ENCODE measurements around the gene ERC1.

ERC1 gene

DNA sequence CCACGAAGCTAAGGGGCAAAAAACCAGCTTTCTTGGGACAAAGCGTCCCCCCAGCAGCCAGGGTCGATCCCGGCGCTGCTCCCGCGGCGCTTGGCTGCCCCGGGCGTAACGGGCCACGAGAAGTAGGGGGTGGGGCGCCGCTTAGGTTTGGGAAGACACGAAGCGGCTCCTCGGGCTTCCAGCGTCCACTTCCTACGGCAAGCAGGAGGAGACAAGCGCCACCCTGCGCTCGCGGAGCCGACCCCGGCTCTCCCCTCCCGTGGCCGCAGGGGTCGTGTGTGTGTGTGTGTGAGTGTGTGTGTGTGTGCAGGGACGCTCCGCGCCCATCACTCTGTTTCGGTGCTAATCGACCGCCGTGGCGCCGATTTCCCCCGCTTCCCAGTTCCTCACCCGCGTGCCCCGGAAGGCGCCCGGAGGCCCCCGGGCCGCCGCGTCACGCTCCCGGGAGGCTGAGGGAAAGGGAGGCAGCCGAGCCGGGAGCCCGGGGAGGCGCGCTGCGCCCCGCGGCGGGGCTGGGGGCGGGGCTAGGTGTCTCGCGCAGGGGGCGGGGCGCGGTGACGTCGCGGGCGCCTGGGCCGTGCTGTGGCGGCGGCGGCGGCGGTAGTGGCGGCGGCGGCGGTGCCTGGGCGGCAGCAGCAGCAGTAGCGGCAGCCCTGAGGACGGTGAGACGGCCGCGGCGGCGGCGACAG is at the start of gene ERC1:
ERC1 (plus strand) TSS at position 563 of the 689 bp plus-strand sequence. CDS start 36,681 bp downstream, outside the sequence.
- DNase-seq: peak; percentile 75

DNA sequence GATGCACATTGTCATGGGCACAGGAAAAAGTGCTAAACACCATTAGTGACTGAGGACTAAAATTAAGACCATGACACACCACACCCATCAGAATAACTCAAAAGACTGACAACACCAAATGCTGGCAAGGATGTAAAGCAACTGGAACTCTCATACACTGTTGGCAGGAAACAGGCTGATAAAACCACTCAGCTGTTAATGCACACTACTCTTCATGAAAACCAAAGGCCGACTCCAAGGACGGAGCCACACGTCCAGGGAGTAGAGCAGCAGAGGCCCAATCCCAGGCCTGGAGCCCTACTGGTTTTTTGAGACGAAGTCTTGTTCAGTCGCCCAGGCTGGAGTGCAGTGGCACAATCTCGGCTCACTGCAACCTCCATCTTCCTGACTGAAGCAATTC is 48.0 kb upstream of the ERC1 start:
- DNase-seq: no peak

DNA sequence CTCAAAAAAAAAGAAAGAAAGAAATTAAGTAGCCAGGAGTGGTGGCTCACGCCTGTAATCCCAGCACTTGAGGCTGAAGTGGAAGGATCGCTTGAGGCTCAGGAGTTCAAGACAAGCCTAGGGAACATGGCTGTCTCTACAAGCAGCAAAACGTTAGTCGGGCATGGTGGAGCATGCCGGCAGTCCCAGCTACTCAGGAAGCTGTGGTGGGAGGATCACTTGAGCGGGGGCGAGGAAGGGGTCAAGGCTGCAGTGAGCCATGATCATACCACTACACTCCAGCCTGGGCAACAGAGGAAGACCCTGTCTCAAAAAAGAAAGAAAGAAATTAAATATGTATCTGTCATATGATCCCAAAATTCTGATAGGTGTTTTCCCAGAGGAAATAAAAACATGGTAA is 46.8 kb upstream of the ERC1 start:
- DNase-seq: no peak

DNA sequence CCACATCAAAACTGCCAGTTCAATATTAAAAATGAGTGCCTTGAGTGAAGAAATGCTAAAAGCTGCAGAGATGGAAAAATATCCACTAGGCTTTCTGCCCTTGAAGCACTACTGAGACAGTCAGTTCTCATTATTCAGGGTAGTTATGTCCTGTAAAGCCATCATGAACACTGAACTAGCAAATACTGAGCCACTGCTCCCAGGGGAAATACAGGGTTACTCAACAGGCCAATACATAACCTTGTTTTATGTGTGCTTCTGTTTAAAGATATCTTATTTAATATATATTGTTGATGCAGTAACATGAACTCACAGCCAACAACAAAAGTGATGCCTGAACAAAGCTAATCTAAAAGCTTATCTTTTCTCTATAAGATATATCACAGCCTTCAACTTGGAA is 44.8 kb upstream of the ERC1 start:
- DNase-seq: no peak

DNA sequence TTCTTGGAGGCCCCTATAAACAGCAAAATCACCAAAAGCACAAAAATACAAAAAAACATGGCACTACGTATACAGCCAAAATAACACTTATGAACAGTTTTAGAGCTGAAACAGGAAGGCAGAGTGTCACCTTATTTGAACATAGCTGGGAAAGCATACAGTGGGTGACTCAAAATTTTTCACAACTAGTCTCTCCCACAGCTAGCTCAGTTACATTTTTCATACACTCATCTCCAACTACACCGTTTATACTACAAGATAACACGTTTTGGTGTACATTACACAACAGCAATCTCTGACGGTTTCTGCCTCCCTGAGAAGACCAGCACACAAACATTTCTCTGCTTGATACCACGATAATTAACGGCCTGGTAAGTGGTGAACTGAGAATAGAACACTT is 44.4 kb upstream of the ERC1 start:
- DNase-seq: no peak

DNA sequence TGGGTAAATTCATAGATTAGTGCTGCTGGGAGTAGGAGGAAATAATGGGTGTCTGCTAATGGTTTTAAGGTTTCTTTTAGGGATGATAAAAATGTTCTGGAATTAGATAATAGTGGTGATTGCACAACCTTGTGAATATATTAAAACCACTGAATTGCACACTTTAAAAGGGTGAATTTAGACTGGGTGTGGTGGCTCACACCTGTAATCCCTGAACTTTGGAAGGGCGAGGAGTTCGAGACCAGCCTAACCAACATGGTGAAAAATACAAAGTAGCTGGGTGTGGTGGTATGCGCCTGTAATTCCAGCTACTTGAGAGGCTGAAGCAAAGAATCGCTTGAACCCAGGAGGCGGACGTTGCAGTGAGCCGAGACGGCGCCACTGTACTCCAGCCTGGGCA is 42.8 kb upstream of the ERC1 start:
- no peak for DNase-seq

DNA sequence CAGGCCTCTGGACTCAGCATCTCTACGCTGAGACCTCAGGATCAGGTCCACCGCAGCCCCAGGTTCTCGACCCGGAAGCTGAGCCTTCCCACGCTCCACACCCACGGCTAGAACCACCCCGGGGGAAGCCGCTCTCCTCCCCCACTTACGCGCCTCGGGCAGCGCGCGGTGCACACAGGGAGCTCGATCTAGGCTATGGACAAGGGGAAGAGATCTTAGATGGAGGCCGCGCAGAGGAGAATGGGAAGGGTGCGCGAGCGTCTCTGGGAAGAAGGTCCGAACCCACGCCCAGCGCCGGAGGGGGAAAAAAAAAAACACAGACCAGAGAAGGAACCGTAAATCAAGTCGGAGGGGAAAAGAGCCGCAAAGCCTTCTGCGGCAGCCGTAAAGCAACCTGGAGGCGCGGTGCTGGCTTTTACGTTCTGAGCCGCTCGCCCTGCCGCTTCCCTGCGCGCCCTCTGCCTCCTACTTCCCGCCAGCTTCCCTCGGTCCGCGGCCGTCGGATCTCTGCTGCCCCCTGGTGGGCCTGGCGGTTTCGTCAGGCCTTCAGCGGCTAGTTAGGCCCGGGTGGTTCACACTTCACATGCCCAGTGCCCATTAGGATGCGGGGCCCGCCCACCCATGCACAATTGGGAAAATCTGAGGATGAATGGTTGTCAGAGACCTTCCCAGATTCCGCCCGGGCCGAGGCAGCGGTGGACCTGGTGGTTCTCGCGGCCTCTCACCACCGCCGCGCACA is 41.4 kb upstream of the ERC1 start, which contains the start of gene RAD52:
RAD52 (minus strand) TSS at position 242 of the 739 bp plus-strand sequence. CDS start 16,636 bp downstream, outside the sequence.
- DNase-seq: peak; percentile 99

DNA sequence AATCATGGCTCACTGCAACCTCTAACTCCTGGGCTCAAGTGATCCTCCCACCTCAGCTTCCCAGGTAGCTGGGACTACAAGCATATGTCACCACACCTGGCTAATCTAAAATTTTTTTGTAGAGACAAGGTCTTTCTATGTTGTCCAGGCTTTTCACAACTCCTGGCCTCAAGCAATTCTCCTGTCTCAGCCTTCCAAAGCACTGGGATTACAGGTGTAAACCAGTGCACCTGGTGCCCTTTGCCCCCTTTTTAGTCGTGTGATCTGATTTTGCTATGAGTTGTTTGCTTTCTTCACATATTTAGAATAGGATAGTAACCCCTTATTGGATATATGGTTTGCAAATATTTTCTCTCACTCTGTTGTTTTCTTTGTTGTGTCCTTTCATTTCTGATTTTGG is 39.8 kb upstream of the ERC1 start:
- DNase-seq: no peak

DNA sequence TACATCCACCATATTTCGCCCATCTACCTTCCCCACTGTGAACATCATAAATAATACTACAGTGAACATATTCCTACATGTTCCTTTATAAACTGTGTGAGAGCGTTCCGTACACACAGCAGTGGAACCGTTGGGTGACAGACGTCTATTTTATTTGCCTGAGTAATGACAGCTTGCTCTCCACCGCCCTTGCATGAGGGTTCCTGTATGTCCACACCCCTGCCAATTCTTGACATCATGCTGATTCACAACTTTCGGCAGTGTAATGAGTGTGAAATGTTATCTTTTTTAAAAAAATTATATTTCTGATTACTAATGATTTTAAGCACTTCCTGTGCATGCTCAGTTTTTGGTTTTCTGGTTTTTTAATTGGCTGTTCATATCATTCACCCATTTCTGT is 37.2 kb upstream of the ERC1 start:
- DNase-seq: no peak

DNA sequence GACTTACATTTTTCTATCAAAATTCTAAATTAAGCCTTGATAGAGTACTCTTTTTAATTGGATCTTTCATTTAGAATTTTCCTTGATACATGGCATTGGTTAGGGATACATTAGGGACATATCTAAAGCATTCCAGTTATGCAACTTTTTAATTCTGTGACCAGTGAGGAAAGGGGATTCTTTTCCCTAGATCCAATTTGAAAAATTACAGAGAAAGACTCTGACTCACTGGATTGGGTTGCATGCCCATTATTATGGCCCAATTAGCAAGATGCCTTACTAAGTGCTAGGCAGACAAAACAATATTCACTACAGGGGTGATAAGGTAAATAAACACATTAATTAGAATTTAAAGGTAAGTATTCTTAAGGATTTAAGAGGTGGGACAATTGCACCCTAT is 36.3 kb upstream of the ERC1 start:
- no peak for DNase-seq

DNA sequence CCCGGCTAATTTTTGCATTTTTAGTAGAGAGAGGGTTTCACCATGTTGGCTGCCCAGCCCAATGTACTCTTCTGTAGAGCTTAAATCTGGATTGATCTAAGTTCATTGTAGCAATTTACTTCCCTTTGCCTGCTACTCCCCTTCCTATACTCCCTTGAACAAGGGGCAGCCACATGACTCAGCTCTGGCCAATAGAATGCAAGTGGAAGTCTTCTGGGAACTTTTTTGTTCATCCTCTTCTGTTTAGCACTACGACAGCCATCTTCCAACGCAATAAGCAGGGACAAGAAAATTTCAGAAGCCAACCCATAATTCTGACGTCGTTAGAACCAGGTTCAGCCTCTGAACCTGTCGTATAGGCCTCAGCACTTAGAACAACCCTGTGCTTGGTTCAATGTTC is 35.1 kb upstream of the ERC1 start:
- DNase-seq: no peak

DNA sequence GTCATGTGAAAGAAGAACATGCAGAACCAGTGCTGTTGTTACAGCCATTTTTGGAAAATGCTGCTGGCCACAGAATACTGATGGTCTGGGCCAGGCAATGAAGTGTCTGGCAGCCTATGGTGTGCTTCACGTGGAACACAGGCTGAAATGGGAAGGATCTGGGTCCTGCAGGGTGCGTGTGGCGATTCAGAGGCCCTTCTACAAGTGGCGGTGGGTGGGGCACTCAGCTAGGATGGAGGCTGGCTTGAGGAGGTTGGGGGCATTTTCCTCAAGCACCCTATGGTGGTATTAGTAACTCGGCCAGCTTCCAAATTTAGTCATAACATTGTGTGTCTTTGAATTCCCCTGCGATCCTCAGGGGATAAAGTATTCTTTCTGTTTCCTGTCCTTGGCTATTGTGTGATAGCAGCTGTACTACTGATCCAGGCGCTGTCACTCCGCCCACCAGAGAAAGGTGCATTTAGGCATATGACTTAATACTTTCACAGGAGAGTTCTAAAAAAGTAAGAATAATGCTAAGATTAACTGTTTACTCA is 32.4 kb upstream of the ERC1 start:
- no peak for DNase-seq

DNA sequence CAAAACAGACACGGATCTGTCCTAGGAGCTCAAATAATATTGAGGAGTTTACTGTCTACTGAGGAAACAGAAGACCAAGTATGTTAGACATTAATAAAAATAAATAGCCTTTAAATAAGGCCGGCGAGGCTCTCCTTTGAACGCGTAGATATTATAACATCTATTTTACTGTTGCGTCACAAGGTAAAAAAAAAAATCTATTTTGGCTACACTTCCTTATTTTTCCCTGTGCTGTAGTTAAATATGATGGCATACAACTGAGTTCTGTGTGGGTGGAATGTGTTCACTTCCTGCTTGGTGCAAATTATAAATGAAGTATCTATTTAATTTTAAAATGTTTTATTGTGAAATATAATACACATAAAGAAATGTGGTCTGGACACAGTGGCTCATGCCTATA is 24.3 kb upstream of the ERC1 start:
- DNase-seq: no peak

DNA sequence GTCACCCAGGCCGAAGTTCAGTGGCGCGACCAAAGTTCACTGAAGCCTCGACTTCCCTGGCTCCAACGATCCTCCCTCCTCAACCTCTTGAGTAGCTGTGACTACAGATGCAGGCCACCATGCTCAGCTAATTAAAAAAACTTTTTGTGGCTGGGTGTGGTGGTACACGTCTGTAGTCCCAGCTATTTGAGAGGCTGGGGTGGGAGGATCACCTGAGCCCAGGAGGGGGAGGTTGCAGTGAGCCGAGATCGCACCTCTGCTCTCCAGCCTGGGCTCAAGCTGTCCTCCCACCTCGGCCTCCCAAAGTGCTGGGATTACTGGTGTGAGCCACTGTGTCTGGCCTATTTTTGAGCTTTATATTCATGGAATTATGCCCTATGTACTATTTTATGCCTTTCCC is 23.4 kb upstream of the ERC1 start:
- no peak for DNase-seq

DNA sequence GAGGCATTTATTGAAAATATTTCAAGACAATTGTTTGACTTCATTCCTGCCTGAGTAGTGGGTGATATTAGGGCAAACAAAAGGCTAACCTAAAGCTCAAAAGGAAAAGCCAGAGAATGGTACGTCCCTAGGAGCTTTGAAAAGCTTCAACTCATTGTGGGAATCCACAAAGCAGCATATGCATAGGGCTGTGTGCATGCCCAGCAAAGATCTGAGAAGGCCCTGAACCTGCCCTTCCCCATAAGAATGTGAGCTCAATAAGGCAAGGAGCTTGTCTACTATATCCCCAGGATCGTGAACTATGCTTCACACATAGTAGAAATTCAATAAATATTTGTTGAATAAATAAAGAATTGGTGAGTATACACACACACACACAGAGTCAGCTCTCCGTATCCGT is 22.5 kb upstream of the ERC1 start:
- no peak for DNase-seq

DNA sequence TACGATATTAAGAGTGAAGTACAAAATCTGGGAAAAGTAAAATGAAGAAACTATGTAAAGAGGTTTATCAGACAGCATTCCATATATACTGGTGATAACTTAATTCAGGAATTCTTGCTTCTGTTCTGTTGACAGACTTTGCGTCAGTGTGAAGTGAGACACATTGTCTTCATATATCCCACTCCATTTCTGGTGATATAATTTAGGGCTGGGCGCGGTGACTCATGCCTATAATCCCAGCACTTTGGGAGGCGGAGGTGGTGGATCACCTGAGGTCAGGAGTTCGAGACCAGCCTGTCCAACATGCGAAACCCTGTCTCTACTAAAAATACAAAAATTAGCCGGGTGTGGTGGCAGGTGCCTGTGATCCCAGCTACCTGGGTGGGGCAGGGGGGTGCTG is 21.2 kb upstream of the ERC1 start:
- no peak for DNase-seq

DNA sequence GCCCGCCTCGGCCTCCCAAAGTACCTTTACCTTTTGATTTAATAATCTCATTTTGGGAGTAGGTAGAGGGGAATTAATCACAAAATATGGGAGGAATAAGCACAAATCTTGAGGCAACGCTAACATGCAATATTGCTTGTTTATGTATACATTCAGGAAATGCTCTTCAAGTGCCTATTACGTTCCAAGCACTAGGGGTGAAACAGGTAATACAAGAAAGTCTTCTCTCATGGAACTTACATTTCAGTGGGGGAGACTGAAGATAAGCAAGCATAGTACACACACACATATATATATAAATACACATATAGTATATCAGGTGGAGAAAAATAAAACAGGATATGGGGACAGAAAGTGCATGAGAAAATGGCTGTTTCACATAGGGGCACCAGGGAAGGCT is 19.0 kb upstream of the ERC1 start:
- DNase-seq: no peak

DNA sequence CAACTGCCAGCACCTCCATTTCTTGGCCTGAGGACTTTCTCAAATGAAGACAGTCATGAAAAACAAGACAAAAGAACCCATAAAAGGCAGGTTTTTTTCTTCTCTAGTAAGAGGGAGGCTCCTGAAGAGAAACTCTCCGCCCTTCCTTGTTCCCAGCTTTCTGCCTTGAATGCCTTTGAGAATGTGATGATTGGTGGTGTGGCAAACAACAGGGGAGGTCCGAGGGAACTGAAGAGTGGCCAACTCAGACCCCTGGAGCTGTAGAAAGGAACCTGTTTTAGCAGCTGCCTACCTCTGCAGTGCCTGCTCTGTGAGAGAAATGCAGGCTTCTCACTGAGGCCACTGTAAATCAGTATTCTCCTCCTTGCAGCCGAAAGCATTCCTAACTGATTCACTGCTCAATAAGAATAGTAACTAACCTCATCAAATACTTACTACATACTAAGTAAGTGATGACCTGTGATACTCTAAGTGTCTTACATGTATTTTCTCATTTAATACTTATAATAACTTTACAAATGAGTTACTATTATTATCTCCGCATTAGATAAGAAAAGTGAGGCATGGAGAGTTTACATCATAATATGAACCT is 16.7 kb upstream of the ERC1 start:
- no peak for DNase-seq

DNA sequence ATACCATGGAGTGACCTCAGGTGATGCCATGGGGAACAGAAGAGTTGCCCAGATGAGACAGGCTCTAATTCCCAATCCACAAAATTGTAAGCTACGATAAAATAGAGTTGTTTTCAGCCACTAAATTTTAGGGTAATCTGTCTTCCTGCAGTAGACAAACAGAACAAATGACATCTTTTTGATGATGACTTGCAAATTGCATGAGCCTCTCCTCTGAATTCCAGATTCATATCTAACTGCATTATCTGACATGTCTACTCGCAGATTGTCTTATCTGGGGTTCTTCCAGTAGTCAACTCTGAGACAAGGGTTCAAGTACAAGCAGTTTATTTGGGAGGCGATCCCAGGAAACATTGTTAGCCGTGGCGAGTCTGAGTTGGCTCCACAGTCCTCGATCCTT is 14.4 kb upstream of the ERC1 start:
- no peak for DNase-seq

DNA sequence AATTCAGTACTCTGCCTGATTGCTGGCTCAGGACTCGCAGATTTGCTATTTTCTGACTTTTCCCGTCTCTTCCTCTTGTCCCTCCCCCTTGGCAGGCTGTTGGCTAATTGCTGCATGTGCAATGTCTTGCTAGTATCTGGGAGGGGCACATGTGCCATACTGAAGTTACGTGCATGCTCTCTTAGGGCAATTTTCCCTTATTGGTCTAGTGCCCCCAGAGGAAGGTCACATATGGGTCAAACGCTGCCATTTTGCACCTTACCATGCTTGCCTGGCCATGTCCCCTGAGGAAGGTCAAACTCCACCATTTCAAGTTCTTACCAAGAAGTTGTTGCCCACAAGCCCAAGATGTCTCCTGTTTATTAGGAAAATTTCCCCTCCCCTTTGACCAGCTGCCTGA is 13.9 kb upstream of the ERC1 start:
- no peak for DNase-seq

DNA sequence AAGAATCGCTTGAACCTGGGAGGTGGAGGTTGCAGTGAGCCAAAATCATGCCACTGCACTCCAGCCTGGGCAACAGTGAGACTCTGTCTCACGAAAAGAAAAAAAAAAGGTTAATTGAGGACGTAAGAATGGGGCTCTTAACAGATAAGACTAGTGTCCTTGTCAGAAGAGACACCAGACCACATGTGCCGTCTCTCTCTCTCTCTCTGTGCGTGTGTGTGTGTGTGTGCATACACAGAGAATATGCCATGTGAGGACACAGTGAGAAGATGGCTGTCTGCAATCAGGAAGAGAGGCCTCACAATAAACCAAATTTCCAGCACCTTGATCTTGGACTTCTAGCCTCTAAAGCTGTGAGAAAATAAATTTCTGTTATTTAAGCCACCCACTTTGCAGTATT is 11.7 kb upstream of the ERC1 start:
- no peak for DNase-seq

DNA sequence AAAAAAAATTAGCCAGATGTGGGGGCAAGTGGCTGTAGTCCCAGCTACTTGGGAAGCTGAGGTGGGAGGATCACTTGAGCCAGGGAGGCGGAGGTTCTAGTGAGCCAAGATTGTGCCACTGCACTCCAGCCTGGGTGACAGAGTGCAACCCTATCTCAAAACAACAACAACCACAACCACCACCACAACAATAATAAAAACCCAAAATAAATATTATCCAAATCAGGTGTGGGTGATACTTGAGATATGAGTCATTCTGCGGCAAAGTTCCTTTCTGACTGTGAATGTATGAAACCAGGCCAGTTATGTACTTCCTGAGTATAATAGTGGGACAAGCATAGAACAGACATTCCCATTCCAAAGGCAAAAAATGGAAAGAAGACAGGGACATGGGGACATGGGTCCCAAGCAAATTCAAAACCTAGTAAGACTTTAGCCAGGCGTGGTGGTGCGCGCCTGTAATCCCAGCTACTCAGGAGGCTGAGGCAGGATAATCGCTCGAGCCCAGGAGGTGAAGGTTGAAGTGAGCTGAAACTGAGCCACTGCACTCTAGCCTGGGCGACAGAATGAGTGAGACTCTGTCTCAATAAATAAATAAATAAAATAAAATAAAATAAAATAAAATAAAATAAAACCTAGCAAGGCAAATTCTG is 9.7 kb upstream of the ERC1 start:
- no peak for DNase-seq

DNA sequence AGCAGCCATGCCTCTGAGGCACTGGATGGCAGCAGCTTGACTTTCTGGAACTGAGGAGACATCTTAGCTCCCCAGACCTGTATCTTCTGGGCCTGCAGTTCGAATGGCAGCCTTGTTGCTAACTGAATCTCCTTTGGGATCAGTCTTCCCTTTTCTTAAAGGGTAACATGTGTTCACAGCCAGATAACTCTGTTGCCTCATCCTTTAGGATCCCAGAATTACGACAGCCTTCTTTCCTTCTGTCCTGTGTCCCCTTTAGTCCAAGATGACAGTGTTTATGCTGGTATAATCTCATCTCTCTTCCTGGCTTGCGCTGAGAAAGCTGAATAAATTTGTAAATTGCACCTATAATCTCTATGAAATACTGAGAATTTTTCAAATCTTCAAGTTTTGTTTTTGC is 9.1 kb upstream of the ERC1 start:
- DNase-seq: no peak

DNA sequence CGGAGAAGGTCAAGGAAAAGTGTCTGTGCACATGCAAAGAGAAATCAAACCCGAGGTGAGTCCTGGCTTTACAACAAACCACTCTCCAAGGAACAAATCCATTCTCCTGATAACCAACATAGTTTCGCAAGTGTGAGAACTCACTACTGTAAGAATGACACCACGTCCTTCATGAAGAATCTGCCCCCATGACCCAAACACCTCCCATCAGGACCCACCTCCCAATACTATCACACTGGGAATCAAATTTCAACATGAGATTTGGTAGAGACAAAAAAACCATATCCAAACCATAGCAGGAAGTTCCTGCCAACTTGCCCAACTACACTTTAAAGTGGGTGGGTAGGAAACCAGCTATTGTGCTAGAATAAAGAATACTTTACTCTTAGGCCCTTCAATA is 2.4 kb upstream of the ERC1 start:
- no peak for DNase-seq
